NCI-H446 treated with DMSO at 0.1 percent for 48 hours (cell line): Measurements from ENCODE around the gene RIPOR2.
"Not testable (repeated sequence)": the region's sequence is repeated elsewhere in the genome, so short reads cannot be mapped to it uniquely, and the experiment has no call there.

Experiments used
- DNase-seq: peaks from one replicate; lab custom pipeline; 2025; lab: John Stamatoyannopoulos, UW

Gene RIPOR2

GRCh38 chr6:24761193-24761835 is 174.4 kb downstream of the RIPOR2 start:
- DNase-seq = no peak

GRCh38 chr6:24760210-24760609 is 175.6 kb downstream of the RIPOR2 start:
- no peak for DNase-seq

GRCh38 chr6:24759718-24760117 is 176.0 kb downstream of the RIPOR2 start:
- DNase-seq = no peak

DNA sequence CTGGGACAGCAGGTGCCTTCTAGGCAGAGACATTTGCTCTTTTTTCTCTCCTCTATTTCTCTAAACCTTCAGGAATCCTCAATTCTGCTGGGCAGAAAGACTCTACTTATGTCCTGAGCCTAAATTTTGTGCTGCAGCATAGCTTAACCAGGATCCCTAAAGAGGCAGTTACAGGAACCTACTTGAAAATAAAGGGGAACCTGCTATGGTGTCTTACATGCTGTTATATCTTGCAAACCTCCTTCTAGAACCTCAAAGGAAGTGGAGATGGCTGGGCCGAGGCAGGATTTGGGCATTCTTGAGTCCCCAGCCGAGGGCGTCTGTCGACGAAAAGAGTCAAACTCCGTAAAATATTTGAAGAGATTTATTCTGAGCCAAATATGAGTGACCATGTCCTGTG is 178.1 kb downstream of the RIPOR2 start:
- no peak for DNase-seq

DNA sequence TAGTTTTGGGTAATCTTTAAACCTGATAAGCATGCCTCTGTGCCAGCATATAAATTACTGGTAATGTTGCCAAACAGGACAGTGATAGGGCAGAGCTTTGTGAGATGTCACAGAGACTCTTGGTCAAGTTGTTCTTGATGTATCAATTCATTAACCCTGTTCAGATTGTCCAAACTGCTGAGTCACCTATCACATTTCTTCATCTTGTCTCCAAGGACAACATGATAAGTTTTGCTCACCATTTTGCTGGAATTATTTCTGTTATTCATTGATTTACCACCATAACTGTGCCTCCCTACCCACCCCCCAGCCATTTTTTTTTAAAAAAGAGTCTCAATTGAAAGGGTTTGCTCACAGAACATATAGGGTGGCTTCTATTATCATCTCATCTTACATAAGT is 180.5 kb downstream of the RIPOR2 start:
- no peak for DNase-seq

DNA sequence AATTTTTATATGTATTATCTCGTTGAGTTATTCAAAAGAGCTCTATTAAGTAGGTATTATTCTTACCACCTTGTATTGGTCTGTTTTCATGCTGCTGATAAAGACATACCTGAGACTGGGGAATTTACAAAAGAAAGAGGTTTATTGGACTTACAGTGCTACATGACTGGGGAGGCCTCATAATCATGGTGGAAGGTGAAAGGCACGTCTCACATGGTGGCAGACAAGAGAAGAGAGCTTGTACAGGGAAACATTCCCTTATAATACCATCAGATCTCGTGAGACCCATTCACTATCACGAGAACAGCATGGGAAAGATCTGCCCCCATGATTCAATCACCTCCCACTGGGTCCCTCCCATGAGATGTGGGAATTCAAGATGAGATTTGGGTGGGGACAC is 181.4 kb downstream of the RIPOR2 start:
- DNase-seq = not testable (repeated sequence)
